ENCODE data around the gene MAP2K5.
A peak's percentile ranks its signal among the peaks of the same experiment; 100 is the strongest.

The MAP2K5 gene

GRCh38 chr15:67548862-67549651, 6.6 kb downstream of the MAP2K5 start:
- Histone ChIP-seq H3K9me3 (ENCODE audit: control insufficient read depth, insufficient read depth, low read depth, low read length) (no peaks in the 10 kb centered on the region), H3K4me1 (ENCODE audit: control insufficient read depth, insufficient read depth, low read length) (peaks cover 31% of the 10 kb centered on the region), H3K4me3 (ENCODE audit: low read depth, low read length) (no peak overlapping the region), H3K27ac (ENCODE audit: extremely low read depth, low read depth, low read length) (peak overlapping the region; percentile 43), H3K36me3 (ENCODE audit: control insufficient read depth in 2 of 2, insufficient read depth in 1 of 2, low read length in 2 of 2) (peaks cover 16 to 17% of the 10 kb centered on the region in 2 experiments; a peak in 2 of 3 replicates)
- ChIA-PET POLR2A (no interaction called here), CTCF (interaction anchor here (0.6 to 1.4 kb wide), 6 partner anchors 11 to 1214 kb away, joined by 3 to 4 read pairs (median 3); no protein-coding TSS in a partner anchor)
- TF ChIP-seq ZNF623 (tag by site-specific recombination; IDR thresholded peaks at IDR 0.05): no peak
- TF ChIP-seq ZNF184 (tag by site-specific recombination; IDR thresholded peaks at IDR 0.05): no peak
- TF ChIP-seq ZNF341 (tag by site-specific recombination; IDR thresholded peaks at IDR 0.05; ENCODE audit: low read depth): peak; percentile 57
- TF ChIP-seq ZNF544 (tag by site-specific recombination; IDR thresholded peaks at IDR 0.05): no peak
- TF ChIP-seq ZNF423 (tag by site-specific recombination; IDR thresholded peaks at IDR 0.05): no peak
- no peak for TF ChIP-seq HOXC10 (CRISPR knock-in tag; IDR thresholded peaks at IDR 0.05)
- TF ChIP-seq ZNF335 (tag by site-specific recombination; conservative IDR thresholded peaks at IDR 0.05): peak; percentile 58
- no peak for TF ChIP-seq ZNF280D (tag by site-specific recombination; IDR thresholded peaks at IDR 0.05)
- 0 out of 2 replicates have a peak, but pooled peaks have one; percentile 60 for TF ChIP-seq SCRT1 (tag by site-specific recombination; IDR thresholded peaks at IDR 0.05; ENCODE audit: borderline replicate concordance)
- peak; percentile 84 for TF ChIP-seq ZIC2 (tag by site-specific recombination; IDR thresholded peaks at IDR 0.05)
- TF ChIP-seq ZNF600 (tag by site-specific recombination; IDR thresholded peaks at IDR 0.05): peak; percentile 97
- no peak for TF ChIP-seq ZNF792 (tag by site-specific recombination; IDR thresholded peaks at IDR 0.05)
- peak; percentile 99 for TF ChIP-seq FEZF1 (tag by site-specific recombination; IDR thresholded peaks at IDR 0.05)
- TF ChIP-seq MYNN (tag by site-specific recombination; IDR thresholded peaks at IDR 0.05; ENCODE audit: borderline replicate concordance): 0 out of 2 replicates have a peak, but pooled peaks have one; percentile 41
- TF ChIP-seq ZNF350 (tag by site-specific recombination; IDR thresholded peaks at IDR 0.05): no peak
- TF ChIP-seq GFI1B (tag by site-specific recombination; IDR thresholded peaks at IDR 0.05): 0 out of 2 replicates have a peak, but pooled peaks have one; percentile 31
- no peak for TF ChIP-seq ZSCAN4 (tag by site-specific recombination; IDR thresholded peaks at IDR 0.05)
- TF ChIP-seq OSR2 (tag by site-specific recombination; IDR thresholded peaks at IDR 0.05): peak; percentile 57
- peak; percentile 61; the same call in 1 of the 2 replicates for TF ChIP-seq ZFP3 (tag by site-specific recombination; IDR thresholded peaks at IDR 0.05; ENCODE audit: low read depth)
- TF ChIP-seq ZNF37A (tag by site-specific recombination; IDR thresholded peaks at IDR 0.05): no peak
- no peak for TF ChIP-seq PATZ1 (tag by site-specific recombination; IDR thresholded peaks at IDR 0.05)
- no peak for TF ChIP-seq ZNF311 (tag by site-specific recombination; IDR thresholded peaks at IDR 0.05; ENCODE audit: borderline replicate concordance)
- TF ChIP-seq ZBTB44 (tag by site-specific recombination; IDR thresholded peaks at IDR 0.05): peak; percentile 100
- no peak for TF ChIP-seq BCL11A (tag by site-specific recombination; IDR thresholded peaks at IDR 0.05; ENCODE audit: low read depth)
- TF ChIP-seq ZNF660 (tag by site-specific recombination; IDR thresholded peaks at IDR 0.05): peak; percentile 57; the same call in 1 of the 2 replicates
- TF ChIP-seq ZNF514 (tag by site-specific recombination; IDR thresholded peaks at IDR 0.05): no peak
- no peak for TF ChIP-seq ZNF501 (tag by site-specific recombination; IDR thresholded peaks at IDR 0.05)
- TF ChIP-seq ZNF140 (tag by site-specific recombination; IDR thresholded peaks at IDR 0.05): no peak
- peak; percentile 88 for TF ChIP-seq ZSCAN30 (tag by site-specific recombination; IDR thresholded peaks at IDR 0.05)
- TF ChIP-seq ZNF639 (tag by site-specific recombination; IDR thresholded peaks at IDR 0.05): no peak; the same call in 1 of the 2 replicates
